Mesodermal cell (in vitro differentiated cells): Measurements from ENCODE around the gene TMEM129.

ENCODE experiments used
- H3K27ac ChIP-seq: 2 replicates; pipeline ENCODE4 v1.7.0; 2013; ENCODE audit warnings: mild to moderate bottlenecking, low read depth, low read length, moderate library complexity; ENCODE audit not compliant: severe bottlenecking
- H3K36me3 ChIP-seq: 2 replicates; pipeline ENCODE4 v1.7.1; 2013; ENCODE audit warnings: mild to moderate bottlenecking, low read length, moderate library complexity; ENCODE audit not compliant: control insufficient read depth, insufficient read depth
- H3K4me1 ChIP-seq: one replicate; pipeline ENCODE4 v1.7.1; 2013; ENCODE audit warnings: mild to moderate bottlenecking, low read length; ENCODE audit not compliant: insufficient read depth, control insufficient read depth, poor library complexity, severe bottlenecking
- H3K4me3 ChIP-seq: 2 replicates; pipeline ENCODE4 v1.7.0; 2013; ENCODE audit warnings: low read length, control low read depth, mild to moderate bottlenecking; ENCODE audit not compliant: insufficient read depth, poor library complexity, severe bottlenecking; ENCODE audit errors: extremely low read depth
- H3K9me3 ChIP-seq: 2 replicates; pipeline ENCODE4 v1.7.1; 2013; ENCODE audit warnings: mild to moderate bottlenecking, low read length, moderate library complexity; ENCODE audit not compliant: control insufficient read depth
- WGBS, 2 experiments: methylation state at CpG; one replicate each; pipeline ENCODE4 v1.1.5; 2013; ENCODE audit warnings: missing lambda C conversion rate in 2 of 2; ENCODE audit not compliant: insufficient coverage in 2 of 2; 5-methylcytosine and 5-hydroxymethylcytosine counted together

TMEM129 gene

GRCh38 chr4:1728061-1728980, 7.2 kb upstream of the TMEM129 start:
- no peak overlapping the region for H3K4me3 ChIP-seq
- no peaks in the 10 kb centered on the region for H3K9me3 ChIP-seq
- WGBS, 2 experiments = 91 to 97% methylated on average over 29 to 31 of the region's 31 CpGs
- peaks cover 26% of the 10 kb centered on the region for H3K4me1 ChIP-seq
- H3K36me3 ChIP-seq = peaks cover 86% of the 10 kb centered on the region
- H3K27ac ChIP-seq = no peak overlapping the region

DNA sequence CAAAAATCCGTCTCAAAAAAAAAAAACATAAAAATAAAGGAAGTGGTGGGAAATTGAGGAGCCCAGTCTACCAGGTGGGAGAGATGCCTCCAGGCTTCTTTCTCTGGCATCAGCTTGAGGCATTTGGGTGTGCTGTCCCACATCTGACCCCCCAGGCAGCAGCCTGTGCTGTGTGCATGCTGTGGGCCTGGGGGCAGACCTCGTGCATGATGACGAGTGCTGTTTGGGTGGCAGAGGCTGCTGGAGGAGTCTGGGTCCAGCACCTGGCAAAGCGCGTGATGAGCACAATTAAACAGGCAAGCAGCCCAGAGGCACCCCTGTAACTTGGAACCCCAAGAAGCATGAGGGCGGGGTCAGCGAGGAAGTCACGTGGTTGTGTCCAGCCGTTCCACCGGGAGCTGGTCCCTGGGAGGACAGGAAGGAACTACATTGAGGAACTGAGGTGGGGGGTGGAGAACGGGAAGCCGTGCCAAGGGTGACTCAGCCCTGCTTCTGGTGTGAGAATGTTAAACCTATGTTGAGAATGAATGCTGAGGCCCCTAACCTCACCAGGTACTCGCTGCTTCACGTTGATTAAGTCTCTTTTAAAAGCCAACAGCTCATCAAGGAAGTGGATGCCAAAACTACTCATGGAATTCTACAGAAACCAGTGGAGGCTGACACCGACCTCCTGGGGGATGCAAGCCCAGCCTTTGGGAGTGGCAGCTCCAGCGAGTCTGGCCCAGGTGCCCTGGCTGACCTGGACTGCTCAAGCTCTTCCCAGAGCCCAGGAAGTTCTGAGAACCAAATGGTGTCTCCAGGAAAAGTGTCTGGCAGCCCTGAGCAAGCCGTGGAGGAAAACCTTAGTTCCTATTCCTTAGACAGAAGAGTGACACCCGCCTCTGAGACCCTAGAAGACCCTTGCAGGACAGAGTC, 6.3 kb upstream of the TMEM129 start:
- H3K4me1 ChIP-seq = peaks cover 36% of the 10 kb centered on the region
- H3K36me3 ChIP-seq = peaks cover 82% of the 10 kb centered on the region
- peak overlapping the region; percentile 69 for H3K27ac ChIP-seq
- H3K9me3 ChIP-seq = no peaks in the 10 kb centered on the region
- no peak overlapping the region for H3K4me3 ChIP-seq
- WGBS, 2 experiments = 83 to 92% methylated on average over 17 of the region's 18 CpGs

DNA sequence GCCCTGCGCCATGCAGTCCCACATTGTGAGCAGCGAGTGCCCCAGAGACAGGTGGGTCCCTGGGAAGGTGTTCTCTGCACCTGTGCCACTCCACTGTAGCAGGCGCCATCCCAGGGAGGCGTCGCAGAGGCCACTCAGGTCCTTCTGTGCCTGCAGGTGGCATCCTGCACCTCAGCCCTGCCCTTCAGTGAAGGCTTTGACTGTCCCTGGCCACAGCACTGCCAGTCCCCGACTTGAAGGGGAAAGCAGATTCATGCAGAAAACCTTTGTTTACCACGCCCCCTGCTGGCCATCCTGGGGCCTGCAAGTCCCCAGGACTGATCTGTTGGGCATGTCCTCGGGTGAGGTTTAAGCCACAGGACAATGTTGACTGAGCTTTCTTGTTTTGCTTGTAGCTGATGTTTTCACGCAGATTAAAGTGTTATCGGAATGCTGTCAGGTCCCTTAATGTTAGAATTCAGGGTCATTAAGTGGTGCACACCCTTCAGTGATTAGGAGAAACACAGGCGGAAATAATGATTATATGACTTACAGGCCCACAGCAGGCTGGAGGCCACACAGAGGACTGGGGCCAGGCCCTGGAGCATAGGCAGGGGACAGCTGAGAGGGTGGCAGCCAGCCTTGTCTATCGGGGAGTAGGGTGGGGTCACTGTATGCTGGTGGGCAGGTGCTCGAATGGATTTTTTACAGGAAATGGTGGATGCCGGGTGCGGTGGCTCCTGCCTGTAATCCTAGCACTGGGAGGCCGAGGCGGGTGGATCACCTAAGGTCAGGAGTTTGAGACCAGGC, 5.2 kb upstream of the TMEM129 start:
- Histone ChIP-seq H3K4me1 (peaks cover 38% of the 10 kb centered on the region), H3K36me3 (peaks cover 72% of the 10 kb centered on the region), H3K27ac (peak overlapping the region; percentile 43), H3K4me3 (no peak overlapping the region), H3K9me3 (no peaks in the 10 kb centered on the region)
- WGBS, 2 experiments = 66 to 67% methylated on average over 12 to 17 of the region's 17 CpGs

DNA sequence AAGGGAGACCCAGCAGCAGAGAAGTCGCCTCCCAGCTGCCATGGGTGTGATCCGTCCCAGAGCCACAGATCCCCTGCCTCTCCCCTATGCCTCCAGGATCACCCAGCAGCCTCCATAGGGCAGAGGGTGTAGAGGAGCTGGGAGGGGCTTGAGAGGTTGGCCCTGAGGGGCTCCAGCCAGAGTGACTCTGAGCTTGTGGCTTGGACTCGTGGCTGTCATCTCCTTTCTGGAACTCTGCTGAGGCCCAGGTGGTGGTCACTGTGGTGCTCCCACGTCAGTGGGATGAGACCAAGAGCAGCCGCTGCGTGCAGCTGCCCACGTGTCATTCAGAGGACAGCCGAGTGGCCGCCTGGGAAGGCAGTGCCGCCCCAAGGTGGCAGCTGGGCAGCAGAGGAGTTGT, 4.4 kb upstream of the TMEM129 start:
- Histone ChIP-seq H3K27ac (peak overlapping the region; percentile 18), H3K4me1 (peaks cover 38% of the 10 kb centered on the region), H3K36me3 (peaks cover 63% of the 10 kb centered on the region), H3K4me3 (no peak overlapping the region), H3K9me3 (no peaks in the 10 kb centered on the region)
- 89 to 92% methylated on average over 8 to 10 of the region's 10 CpGs for WGBS, 2 experiments

GRCh38 chr4:1723131-1723801, 2.1 kb upstream of the TMEM129 start:
- H3K4me3 ChIP-seq = no peak overlapping the region
- H3K36me3 ChIP-seq = peaks cover 53% of the 10 kb centered on the region
- WGBS, 2 experiments = 91% methylated on average over 11 to 12 of the region's 12 CpGs
- H3K4me1 ChIP-seq = peaks cover 44% of the 10 kb centered on the region
- no peak overlapping the region for H3K27ac ChIP-seq
- H3K9me3 ChIP-seq = no peaks in the 10 kb centered on the region

DNA sequence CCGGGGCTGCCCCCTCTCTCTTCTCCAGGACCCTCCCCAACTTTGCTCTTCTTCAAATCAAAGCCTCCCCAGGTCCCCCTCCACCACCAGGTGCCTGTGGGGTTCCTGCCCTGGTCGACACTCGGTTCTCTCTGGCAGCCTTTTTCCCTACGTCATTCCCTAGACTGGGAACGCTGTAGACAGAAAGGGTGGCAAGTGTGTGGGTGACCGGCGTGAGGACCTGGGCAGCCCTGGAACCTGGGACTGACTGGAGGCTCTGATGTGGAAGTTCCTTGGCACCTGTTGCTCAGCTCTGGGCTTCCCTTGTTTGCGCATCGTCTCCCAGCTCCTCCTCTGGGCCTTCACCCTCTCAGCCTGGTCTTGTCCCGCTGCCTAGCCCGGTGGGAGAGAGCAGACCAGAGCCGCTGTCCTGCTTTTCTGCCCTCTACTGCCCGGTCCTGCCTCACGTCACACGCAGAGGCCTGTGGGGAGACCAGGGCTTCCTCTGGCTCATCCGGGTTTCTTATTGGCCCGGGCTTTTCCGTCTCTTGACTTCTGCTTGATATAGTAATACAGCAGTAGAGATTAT, 1.5 kb upstream of the TMEM129 start:
- WGBS, 2 experiments = 61 to 63% methylated on average over 12 to 16 of the region's 18 CpGs
- Histone ChIP-seq H3K27ac (no peak overlapping the region), H3K9me3 (no peaks in the 10 kb centered on the region), H3K36me3 (peaks cover 53% of the 10 kb centered on the region), H3K4me1 (peaks cover 38% of the 10 kb centered on the region), H3K4me3 (peak overlapping the region; percentile 70)

- peaks cover 57% of the 10 kb centered on the region for H3K36me3 ChIP-seq
- H3K4me3 ChIP-seq = peak overlapping the region; percentile 70
- peaks cover 30% of the 10 kb centered on the region for H3K4me1 ChIP-seq
- no peak overlapping the region for H3K27ac ChIP-seq
- no peaks in the 10 kb centered on the region for H3K9me3 ChIP-seq
- 2% methylated on average over 38 to 58 of the region's 61 CpGs for WGBS, 2 experiments
Measured at GRCh38 chr4:1721666-1722550, 785 bp upstream of the TMEM129 start.

GRCh38 chr4:1720163-1720983, 750 bp downstream of the TMEM129 start:
- 3 to 4% methylated on average over 52 to 76 of the region's 79 CpGs for WGBS, 2 experiments
- Histone ChIP-seq H3K4me1 (peaks cover 27% of the 10 kb centered on the region), H3K36me3 (peaks cover 59% of the 10 kb centered on the region), H3K27ac (peak overlapping the region; percentile 59), H3K4me3 (peak overlapping the region; percentile 70), H3K9me3 (no peaks in the 10 kb centered on the region)
